ENCODE data around the gene MYL5.
"Not testable (repeated sequence)": the region's sequence is repeated elsewhere in the genome, so short reads cannot be mapped to it uniquely, and the experiment has no call there.

MYL5 gene

GRCh38 chr4:657834-658667, 16.3 kb upstream of the MYL5 start:
- DNase-seq = no peak

- DNase-seq = no peak
Measured at GRCh38 chr4:658681-659667, 15.4 kb upstream of the MYL5 start.

GRCh38 chr4:659851-660250, 14.5 kb upstream of the MYL5 start:
- DNase-seq = no peak

GRCh38 chr4:660401-660800, 13.9 kb upstream of the MYL5 start:
- DNase-seq = no peak

GRCh38 chr4:661231-661630, 13.1 kb upstream of the MYL5 start:
- DNase-seq = no peak

GRCh38 chr4:661881-662761, 12.2 kb upstream of the MYL5 start:
- no peak for DNase-seq

- no peak for DNase-seq
Measured at GRCh38 chr4:663046-663437, 11.3 kb upstream of the MYL5 start.

GRCh38 chr4:663438-664428, 10.6 kb upstream of the MYL5 start:
- DNase-seq = peak; percentile 76

- DNase-seq = no peak
Measured at GRCh38 chr4:664713-665231, 9.6 kb upstream of the MYL5 start.

GRCh38 chr4:665381-665750, 9.0 kb upstream of the MYL5 start:
- no peak for DNase-seq

- DNase-seq = no peak
Measured at GRCh38 chr4:665751-666435, 8.4 kb upstream of the MYL5 start.

GRCh38 chr4:666436-666810, 7.9 kb upstream of the MYL5 start:
- DNase-seq = no peak

GRCh38 chr4:666822-667544, 7.4 kb upstream of the MYL5 start:
- no peak for DNase-seq

- no peak for DNase-seq
Measured at GRCh38 chr4:667545-667925, 6.8 kb upstream of the MYL5 start.

GRCh38 chr4:668219-668618, 6.1 kb upstream of the MYL5 start:
- DNase-seq = not testable (repeated sequence)

- not testable (repeated sequence) for DNase-seq
Measured at GRCh38 chr4:669806-670559, 4.4 kb upstream of the MYL5 start.

GRCh38 chr4:671769-672168, 2.6 kb upstream of the MYL5 start:
- no peak for DNase-seq

- no peak for DNase-seq
Measured at GRCh38 chr4:673349-674091, 822 bp upstream of the MYL5 start.

Data from activated T-cell treated with anti-CD3 and anti-CD28 coated beads, Interleukin-2, amount 50 U/mL, for 1 hour (primary cell).